ENCODE data around the gene SNX25.

- TF ChIP-seq CTCF (conservative IDR thresholded peaks at IDR 0.05; ENCODE audit: low read depth in 2 of 2) (no peak), POLR2AphosphoS5 (IDR thresholded peaks at IDR 0.05; ENCODE audit: low read depth) (no peak)
These were observed 178.6 kb downstream of the SNX25 start for GRCh38 chr4:185387957-185388356.

Measured in GM23338 (cell line).